ENCODE measurements around the gene H6PD.

The H6PD gene

GRCh38 chr1:9234223-9235095 lies at the start of gene H6PD:
H6PD (plus strand) TSS chr1:9234774; CDS start chr1:9244935, 10,161 bp downstream.
- peak; percentile 83 for DNase-seq

DNA sequence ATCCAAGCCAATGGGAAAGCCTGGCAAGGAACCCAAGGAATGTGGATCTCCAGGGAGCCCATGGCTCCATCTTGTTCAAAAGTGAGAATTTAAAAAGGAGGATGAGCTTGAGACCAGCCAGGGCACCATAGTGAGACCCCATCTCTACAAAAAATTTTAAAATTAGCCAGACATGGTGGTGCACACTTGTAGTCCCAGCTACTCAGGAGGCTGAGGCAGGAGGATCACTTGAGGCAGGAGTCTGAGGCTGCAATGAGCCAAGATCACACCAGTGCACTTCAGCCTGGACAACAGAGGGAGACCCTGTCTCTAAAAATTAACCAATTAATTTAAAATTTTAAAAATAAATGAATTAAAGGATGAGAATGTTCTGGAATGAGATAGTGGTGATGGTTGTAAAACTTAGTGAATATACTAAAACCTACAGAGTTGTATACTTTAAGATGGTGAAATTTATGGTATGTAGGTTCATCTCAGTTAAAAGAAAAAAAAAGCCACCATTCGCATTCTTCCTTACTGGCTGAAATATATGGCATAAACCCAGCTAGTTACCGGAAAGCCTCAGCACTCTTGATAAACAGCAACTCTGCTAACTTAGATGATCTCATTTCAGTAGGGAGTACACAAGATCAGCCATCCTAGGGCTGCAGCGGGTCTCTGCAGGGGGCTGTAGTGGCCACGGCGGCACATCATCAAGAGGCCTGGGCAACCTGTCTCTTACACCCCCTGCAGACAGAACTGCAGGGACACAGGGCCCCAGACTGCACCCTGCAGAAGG lies 48.3 kb upstream of the H6PD start:
- DNase-seq: no peak

DNA sequence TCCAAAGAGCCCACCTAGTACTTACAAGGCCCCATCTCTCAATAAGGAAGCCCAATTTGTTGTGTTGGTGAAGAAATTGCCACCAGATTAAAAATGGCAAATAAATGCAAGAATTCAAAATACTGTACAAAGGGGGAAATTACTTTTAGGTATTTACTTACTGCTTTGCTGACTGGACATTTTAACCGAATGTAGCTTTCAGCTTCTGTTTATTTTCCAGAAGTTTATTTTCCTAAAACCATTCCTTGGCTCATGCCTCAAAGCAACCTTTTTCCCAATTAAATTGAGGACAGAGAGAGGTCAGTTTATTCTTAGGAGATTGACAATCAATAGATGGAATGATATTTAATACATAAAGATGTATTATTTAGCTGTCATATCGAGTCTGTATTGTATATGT lies 47.6 kb upstream of the H6PD start:
- DNase-seq: no peak

GRCh38 chr1:9190234-9190633 lies 44.3 kb upstream of the H6PD start:
- DNase-seq: no peak

- DNase-seq: no peak
Measured at GRCh38 chr1:9191231-9191630, 43.3 kb upstream of the H6PD start.

DNA sequence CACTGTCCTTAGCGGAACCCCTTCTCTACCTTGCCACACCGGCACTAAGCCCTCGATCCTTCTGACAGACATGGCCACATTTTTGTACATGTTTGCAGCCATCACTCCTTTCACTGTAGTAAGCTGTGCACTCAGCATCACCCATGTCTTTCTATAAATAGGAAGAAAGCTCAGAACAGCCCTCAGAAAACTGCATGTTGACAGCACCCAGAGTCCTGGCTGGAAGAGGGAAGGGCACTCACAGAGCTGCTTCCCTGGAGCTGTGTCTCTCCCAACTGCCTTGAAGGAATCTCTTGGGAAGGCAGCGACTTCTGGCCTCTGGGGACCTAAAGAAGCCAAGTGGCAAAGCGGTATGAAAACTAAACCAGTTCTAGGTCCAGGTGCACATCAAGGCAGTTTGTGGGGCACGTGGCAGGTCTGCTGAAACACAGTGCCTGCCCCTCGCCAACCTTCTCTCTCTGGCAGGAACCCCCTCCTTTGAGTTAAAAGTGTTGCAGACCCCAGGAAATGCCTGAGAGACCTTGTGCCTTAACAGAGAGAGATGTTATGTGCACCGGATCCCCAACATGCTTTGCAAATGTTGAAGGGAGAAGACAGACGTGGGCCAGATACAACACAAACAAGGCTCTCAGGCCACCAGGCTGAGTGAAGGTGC lies 41.9 kb upstream of the H6PD start:
- no peak for DNase-seq

- no peak for DNase-seq
Measured at GRCh38 chr1:9193233-9193625, 41.3 kb upstream of the H6PD start.

DNA sequence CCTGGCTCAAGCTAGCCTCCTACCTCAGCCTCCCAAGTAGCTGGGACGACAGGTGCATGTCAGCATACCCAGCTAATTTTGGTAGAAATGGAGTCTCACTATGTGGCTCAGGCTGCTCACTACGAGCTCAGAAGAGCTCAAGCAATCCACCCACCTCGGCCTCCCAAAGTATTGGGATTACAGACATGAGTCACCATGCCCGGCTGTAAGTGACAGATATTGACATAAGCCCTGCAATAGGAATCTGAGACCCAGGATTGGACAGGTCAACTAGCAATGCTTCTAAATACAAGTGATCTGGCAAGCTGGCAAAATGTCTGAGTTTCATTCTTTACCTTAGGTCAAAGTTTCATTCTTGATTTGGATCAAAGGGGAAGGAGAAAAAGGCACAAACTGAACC lies 40.5 kb upstream of the H6PD start:
- no peak for DNase-seq

DNA sequence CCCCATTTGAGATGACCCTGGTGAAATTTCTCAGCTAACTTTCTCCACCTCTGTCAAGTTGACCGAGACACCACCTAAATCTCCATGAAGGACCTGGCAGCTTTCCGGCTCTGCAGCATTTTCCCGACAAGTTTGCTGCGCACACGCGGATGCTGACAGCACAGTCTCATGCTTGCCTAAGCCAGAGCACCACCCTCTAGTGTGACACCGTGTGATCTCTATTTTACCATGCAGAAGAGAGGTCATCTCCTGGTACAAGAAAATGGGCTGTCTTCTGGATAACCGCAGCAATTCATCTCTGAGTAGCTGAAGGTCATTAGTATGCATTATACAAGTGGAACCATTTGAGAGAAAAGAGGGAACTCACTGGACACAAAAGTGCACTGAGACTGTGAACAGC lies 38.9 kb upstream of the H6PD start:
- DNase-seq: no peak

GRCh38 chr1:9196129-9197040 lies 38.2 kb upstream of the H6PD start:
- DNase-seq: peak; percentile 54

DNA sequence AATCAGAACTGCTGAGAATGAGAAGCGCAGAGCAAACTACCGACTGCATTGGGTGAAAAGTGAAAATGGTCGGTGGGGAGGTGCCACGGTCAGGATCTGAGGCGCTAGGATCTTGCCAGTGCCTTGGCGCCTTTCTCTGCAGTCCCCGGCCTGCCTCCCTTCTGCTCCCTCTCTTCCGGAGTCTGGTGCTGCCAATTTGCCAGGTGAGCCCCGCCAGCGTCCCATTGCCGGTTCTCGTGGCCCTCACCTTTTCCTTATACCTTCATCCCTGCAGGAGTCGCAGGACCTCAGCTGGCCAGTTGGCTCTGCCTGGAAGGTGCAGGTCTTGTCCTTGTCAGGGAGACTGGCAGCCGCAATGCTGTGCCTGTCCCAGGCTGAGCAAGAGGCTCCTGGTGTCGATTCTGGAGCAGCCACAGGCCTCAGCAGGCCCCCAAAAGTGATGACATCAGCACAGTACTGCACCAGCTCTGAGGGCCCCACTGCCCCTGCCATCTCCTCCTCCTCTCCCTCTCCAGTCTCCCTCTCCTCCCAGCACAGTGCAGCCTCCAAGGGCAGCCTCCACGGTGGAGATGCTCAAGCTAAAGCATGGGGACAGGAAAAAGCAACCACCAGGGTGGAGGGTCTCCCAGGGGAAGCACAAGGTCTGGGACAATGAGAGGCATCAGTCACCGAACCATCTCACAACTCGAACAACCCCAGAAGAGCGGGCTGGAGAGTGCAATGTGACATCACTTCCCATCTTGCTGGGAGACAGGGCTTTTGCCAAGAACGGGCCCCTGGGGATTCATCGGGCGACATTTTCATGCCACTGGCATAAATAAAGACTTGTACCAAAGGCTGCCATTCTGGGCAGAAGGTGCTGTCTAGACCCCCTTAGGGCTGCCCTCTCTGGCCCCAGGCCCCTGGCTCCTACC lies 37.1 kb upstream of the H6PD start:
- DNase-seq: no peak

- DNase-seq: no peak
Measured at GRCh38 chr1:9198538-9199361, 35.8 kb upstream of the H6PD start.

DNA sequence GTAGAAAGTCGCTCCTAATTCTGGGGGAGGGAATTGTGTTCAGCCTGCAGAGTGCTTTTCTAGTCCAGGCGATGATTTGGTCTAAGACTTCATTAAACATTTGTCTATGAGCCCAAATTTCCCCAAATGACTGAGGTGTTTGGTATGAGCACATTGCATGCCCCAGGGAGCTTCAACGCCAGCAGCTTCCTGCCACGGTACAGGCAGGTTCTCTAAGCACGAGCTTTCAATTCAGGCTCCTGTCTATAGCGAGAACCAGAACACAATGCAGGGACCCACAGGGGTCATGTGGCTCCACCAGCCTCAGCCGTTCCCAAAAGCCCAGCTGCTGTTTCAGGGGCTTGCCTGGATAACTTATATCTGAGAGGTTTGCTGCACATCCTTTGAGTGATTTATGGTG lies 34.1 kb upstream of the H6PD start:
- DNase-seq: no peak

DNA sequence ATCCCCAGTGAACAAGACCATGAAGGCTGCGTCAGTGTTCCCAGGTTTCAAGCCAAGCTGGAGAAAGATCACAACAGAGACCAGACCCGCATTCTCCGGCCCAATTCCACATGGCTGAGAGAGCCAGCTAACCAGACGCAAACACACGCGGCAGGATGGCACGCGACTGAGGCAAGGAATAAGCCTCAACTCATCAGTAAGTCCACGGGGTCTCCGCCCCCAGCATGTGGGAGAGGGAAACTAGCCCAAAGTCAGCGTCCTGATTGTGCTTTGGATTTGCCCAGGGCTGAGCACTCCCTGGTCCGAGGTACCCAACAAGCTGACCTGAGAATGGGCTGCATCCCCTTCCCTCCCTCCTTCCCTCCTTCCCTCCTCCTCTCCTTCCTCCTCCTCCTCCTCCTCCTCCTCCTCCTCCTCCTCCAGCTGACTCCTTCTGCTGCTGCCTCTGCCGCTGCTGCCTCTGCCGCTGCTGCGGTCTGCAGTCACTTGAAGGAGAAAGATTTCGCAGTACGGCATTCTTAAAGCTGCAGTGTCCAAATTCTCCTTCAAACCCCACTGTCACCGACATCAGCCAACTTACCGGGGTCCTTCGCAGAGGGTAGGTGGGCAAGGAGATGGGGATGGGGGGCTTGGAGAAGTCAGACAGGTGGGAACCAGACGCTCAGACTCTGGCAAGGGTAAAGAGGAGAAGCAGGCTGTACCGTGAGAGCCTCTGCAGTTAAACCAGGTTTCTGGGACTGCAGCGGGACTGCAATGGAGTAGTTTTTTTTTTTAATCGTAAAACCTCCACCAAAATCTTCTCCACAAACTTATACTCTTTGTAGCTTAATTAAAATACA lies 33.0 kb upstream of the H6PD start:
- DNase-seq: no peak

DNA sequence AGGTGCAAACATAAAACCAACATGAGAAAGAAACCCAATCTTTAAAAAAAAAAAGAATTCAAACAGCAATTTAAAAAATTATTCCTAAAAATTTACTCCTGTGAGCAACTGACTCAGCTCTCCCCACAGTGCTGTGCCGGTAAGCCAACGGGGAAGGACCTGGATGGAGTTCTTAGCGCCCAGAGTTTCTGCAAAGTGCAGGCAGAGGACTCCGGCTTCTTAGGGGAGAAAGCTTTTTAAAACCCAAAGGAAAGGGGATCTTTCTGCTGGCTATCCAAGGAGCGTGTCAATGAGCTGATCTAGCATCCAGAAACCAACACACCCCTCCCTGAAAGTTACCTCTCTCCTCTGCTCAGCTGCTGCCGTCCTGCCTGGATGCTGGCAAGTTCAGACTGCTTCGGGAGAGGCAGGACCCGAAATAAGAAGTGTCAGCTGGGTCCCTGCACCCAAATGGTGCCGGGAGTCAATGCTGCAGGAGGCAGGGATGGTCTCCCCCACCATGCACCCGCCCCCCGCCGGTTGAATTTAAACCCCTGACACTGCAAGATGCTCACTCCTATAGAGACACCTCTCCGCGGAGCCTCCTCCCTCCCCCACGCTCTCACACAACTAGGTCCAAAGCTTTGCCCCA lies 32.2 kb upstream of the H6PD start:
- DNase-seq: no peak

DNA sequence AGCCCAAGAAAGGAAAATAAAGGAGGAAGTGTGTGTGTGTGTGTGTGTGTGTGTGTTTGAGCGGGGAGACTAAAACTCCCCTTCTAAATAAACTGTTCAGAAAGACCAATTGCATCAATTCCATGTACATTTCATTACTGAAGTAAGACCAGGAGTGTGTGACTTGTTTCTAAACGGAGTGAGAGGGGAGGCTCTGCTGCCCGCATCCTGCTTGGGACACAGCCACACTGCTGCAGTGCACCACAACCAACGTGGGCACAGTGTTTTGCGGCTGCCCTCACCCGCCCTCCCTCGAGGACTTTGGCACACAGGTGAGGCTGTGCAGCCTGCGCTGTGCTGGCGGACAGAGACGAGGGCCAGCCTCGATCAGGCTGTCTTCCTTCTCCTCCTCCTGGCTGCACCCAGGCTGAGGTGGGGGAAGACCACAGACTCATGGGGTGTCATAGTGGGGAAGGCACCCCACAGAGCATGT lies 31.0 kb upstream of the H6PD start:
- peak; percentile 5 for DNase-seq

GRCh38 chr1:9204156-9204720 lies 30.3 kb upstream of the H6PD start:
- no peak for DNase-seq

- no peak for DNase-seq
Measured at GRCh38 chr1:9207086-9207485, 27.5 kb upstream of the H6PD start.

DNA sequence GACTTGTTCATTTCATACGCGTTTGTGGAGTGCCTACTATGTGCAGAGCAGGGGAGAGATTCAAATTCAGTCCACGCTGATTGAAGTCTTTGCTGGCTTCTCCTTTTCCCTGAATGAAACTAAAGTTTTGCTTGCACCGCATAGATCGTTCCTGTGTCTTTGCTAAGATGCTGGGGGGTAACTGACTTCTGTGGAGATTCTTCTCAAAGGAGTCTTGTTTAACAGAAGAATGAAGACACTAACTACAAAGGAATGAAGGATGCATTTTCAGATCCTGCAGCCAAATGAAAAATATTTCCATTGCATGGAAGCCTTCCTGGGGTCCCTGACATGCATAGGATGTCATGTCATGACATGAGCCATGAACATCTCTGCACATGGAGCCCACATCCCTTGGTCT lies 26.9 kb upstream of the H6PD start:
- no peak for DNase-seq
